ENCODE results near the gene CEACAM8. TPM values are rescaled to one million over a fixed set of nuclear protein-coding genes. Genes with fewer than 3 reads are reported as not detected.

The CEACAM8 gene
- total RNA-seq, 4 donors from 2014 or later, result not detected

DNA sequence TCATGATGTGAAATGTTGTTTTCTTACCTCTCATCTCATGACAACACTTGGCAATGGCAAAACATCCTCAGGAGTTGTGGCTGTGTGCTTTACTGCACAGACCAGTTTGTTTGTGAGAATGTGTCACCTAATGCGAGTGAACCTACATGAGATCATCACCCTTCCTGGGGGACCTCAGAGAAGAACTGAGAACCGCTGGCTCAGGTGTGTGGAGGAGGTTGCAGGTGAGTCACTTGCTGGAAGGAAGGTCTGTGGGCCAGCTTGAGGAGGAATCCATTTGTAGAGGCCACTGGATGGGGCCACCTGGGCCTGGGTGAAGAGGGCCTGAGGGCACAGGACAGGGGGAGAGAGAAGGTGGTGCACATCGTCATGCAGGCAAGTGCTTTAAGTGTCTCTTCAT lies 63.4 kb downstream of the CEACAM8 start:
- H3K27me3 ChIP-seq, result no peaks in the 10 kb centered on the region
- WGBS, 2 donors (ENCODE audit: low coverage in 1 of 2), result 93 to 94% methylated on average over 3 of the region's 3 CpGs
- no peaks in the 10 kb centered on the region for H3K36me3 ChIP-seq
- no peaks in the 10 kb centered on the region for H3K9me3 ChIP-seq
- H3K4me1 ChIP-seq, result peaks cover 0 to 7% (median 0%) of the 10 kb centered on the region in 3 donors
- TF ChIP-seq POLR2AphosphoS5 (IDR thresholded peaks at IDR 0.05) (no peak), POLR2A (IDR thresholded peaks at IDR 0.05) (no peak)
- no peak overlapping the region for H3K27ac ChIP-seq
- H3K4me3 ChIP-seq, result no peak overlapping the region
- no peak for ATAC-seq

Other genes starting within 250 kb of the CEACAM8 start
- 10 to 100 TPM in 1 of 4 donors, 1 to 10 TPM in 1, not detected in 2; 1.7 to 17.5 TPM for gene CNFN, start 204.6 kb downstream of the CEACAM8 start, total RNA-seq
- gene LIPE, start 167.5 kb downstream of the CEACAM8 start, total RNA-seq, result 10 to 100 TPM in 1 of 4 donors, 1 to 10 TPM in 3; 3.4 to 15.3 (median 6.6) TPM
- 1 to 10 TPM in 1 of 4 donors, not detected in 3; 6.5 TPM for gene CXCL17, start 152.0 kb downstream of the CEACAM8 start, total RNA-seq
- gene CEACAM1, start 66.4 kb downstream of the CEACAM8 start, total RNA-seq, result 10 to 100 TPM in 1 of 4 donors, 1 to 10 TPM in 1, under 1 TPM in 2; 0.66 to 10.1 (median 0.99) TPM
- gene PSG3, start 145.6 kb upstream of the CEACAM8 start, total RNA-seq, result not detected
- gene PSG8, start 170.8 kb upstream of the CEACAM8 start, total RNA-seq, result not detected

Data from gastroesophageal sphincter (tissue), 4 donors.